ENCODE measurements around the gene HES3.

Gene HES3

DNA sequence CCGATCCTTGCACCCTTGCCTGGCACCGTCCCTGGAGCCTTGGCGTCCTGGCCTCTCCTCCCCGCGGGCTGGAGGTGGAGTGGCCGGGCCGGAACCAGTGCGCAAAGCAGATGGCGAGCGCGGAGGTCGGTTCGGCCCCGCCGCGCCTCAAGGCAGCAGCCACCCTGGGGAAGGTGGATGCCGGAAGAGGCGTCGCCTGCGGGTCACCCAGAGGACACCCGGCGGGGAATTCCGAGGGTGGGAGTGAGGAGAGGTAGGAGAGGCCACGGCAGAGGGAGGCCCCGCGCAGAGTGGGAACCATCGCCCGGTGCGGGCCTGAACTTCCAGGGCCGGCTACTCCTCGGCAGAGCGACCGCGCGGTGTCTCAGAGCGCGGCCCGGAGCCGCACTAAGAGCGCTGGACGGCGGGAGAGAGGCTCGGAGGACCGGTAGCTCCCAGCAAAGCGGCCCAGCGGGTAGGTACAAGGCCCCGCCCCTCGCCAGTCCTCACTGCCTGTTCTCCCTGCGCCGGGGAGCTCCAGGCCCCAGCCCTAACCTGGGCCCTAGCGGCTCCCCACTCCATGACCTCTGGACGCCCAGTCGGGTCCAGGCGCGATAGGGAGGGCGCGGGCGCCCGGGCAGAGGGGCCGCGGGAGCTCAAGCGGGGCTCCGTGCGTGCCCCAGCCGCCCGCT is 38.0 kb upstream of the HES3 start, which contains the start of gene RNF207:
Gene RNF207, plus strand, starts transcription at position 271 of the 671 bp plus-strand sequence. CDS start 417 bp downstream, outside the sequence.
- Histone ChIP-seq H3K27ac (ENCODE audit: low read length) (no peak within 1 kb of the TSS), H2AFZ (ENCODE audit: low read depth, low read length) (peak within 1 kb of the TSS; percentile 31; the same call in 1 of the 2 replicates), H3K9ac (ENCODE audit: low read length) (peak within 1 kb of the TSS; percentile 68)

DNA sequence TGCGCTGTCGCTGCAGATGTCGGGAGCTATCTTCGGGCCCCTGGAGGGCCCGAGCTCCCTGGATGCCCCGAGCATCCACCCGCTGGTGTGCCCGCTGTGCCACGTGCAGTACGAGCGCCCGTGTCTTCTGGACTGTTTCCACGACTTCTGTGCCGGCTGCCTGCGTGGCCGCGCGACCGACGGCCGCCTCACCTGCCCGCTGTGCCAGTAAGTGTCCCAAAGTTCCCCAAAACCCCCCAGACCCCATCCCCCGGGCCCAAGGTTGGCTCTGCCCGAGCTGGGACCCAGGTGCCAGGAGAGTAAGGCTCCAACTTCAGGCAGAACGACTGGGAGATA is 37.5 kb upstream of the HES3 start:
- H3K9ac ChIP-seq (ENCODE audit: low read length): peak overlapping the region; percentile 68
- peak overlapping the region; percentile 77 for H3K4me3 ChIP-seq (ENCODE audit: low read length)
- H3K9me3 ChIP-seq (ENCODE audit: insufficient read depth, low read length): no peaks in the 10 kb centered on the region
- no peaks in the 10 kb centered on the region for H4K20me1 ChIP-seq (ENCODE audit: insufficient read depth, low read length)
- no peaks in the 10 kb centered on the region for H3K4me1 ChIP-seq (ENCODE audit: low read length)
- no peak overlapping the region for H2AFZ ChIP-seq (ENCODE audit: low read depth, low read length)
- no peaks in the 10 kb centered on the region for H3K36me3 ChIP-seq (replicated peaks; ENCODE audit: low read depth, low read length)
- H3K27ac ChIP-seq (ENCODE audit: low read length): no peak overlapping the region
- H3K27me3 ChIP-seq (ENCODE audit: low read depth, low read length): no peaks in the 10 kb centered on the region
- TF ChIP-seq EZH2phosphoT487 (IDR thresholded peaks at IDR 0.05; ENCODE audit: low read depth) (no peak), CTCF (IDR thresholded peaks at IDR 0.05; ENCODE audit: low read depth, low read length) (no peak)
- H3K4me2 ChIP-seq (ENCODE audit: low read length): peak overlapping the region; percentile 68
- no peaks in the 10 kb centered on the region for H3K79me2 ChIP-seq (ENCODE audit: low read length)

More for the DNA sequence above, 38.0 kb upstream of the HES3 start, which contains the start of gene RNF207:
- no peaks in the 10 kb centered on the region for H3K36me3 ChIP-seq (replicated peaks; ENCODE audit: low read depth, low read length)
- no peaks in the 10 kb centered on the region for H4K20me1 ChIP-seq (ENCODE audit: insufficient read depth, low read length)
- no peaks in the 10 kb centered on the region for H3K4me1 ChIP-seq (ENCODE audit: low read length)
- peak within 1 kb of the TSS; percentile 68 for H3K4me2 ChIP-seq (ENCODE audit: low read length)
- H3K79me2 ChIP-seq (ENCODE audit: low read length): no peaks in the 10 kb centered on the region
- H3K27me3 ChIP-seq (ENCODE audit: low read depth, low read length): no peaks in the 10 kb centered on the region
- H3K4me3 ChIP-seq (ENCODE audit: low read length): peak within 1 kb of the TSS; percentile 77
- no peaks in the 10 kb centered on the region for H3K9me3 ChIP-seq (ENCODE audit: insufficient read depth, low read length)
- no peak for TF ChIP-seq EZH2phosphoT487 (IDR thresholded peaks at IDR 0.05; ENCODE audit: low read depth)
- TF ChIP-seq CTCF (IDR thresholded peaks at IDR 0.05; ENCODE audit: low read depth, low read length): no peak

DNA sequence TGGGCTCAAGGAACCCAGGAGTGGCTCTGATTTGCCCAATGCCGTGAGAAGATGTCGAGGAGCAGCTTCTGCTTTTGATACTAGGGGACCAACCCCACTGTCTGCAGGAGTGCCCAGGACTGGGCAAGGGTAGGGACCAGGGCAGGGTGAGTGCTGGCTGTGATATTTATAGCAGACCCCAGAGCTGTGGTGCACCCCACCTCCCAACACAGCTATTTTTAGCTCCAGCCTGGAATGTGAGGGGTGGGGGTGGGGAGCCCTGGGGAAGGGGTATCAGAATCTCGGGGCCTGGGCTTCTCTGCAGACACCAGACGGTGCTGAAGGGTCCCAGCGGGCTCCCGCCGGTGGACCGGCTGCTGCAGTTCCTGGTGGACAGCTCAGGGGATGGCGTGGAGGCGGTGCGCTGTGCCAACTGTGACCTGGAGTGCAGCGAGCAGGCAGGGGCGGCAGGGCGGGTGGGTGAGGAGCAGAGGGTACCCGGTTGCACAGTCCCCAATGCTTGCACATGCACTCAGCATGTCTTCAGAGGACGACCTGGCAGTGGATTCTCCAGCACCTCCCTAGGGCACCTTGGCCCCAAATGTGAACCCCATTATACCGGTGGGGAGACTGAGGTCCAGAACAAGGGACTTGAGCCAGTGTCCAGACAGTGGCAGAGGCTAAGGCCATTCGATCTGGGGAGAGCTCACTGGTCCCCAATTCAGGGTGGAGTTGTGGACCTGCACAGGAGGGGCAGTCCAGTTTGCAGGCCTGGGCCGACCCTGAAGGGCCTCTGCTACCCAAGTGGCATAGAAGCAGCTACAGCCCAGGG is 36.7 kb upstream of the HES3 start:
- H3K27ac ChIP-seq (ENCODE audit: low read length): no peak overlapping the region
- no peaks in the 10 kb centered on the region for H4K20me1 ChIP-seq (ENCODE audit: insufficient read depth, low read length)
- no peaks in the 10 kb centered on the region for H3K9me3 ChIP-seq (ENCODE audit: insufficient read depth, low read length)
- H3K79me2 ChIP-seq (ENCODE audit: low read length): no peaks in the 10 kb centered on the region
- no peak overlapping the region for H3K4me3 ChIP-seq (ENCODE audit: low read length)
- TF ChIP-seq EZH2phosphoT487 (IDR thresholded peaks at IDR 0.05; ENCODE audit: low read depth) (no peak), CTCF (IDR thresholded peaks at IDR 0.05; ENCODE audit: low read depth, low read length) (no peak)
- H3K27me3 ChIP-seq (ENCODE audit: low read depth, low read length): no peaks in the 10 kb centered on the region
- H3K36me3 ChIP-seq (replicated peaks; ENCODE audit: low read depth, low read length): no peaks in the 10 kb centered on the region
- H3K9ac ChIP-seq (ENCODE audit: low read length): no peak overlapping the region
- H3K4me1 ChIP-seq (ENCODE audit: low read length): peaks cover 2% of the 10 kb centered on the region
- H3K4me2 ChIP-seq (ENCODE audit: low read length): no peak overlapping the region
- no peak overlapping the region for H2AFZ ChIP-seq (ENCODE audit: low read depth, low read length)

DNA sequence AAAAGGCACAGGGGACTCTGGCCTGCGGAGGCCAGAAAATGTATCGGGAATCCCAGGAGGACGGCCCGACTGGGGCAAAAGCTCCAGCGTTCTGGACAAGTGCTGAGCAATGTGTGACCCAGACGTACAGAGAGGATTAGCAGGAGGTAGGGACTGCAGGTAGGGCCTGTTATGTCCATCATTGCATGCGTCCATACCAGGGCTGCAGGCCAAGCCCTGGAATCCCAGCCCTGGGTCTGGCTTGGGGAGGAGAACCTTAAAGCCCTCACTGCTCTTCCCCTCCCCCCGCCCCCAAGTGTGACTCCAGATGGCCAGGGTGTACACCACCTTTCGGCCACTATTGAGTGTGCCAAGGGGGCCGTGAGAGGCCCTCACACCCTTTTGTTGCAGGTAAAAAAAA is 36.1 kb upstream of the HES3 start:
- Histone ChIP-seq H3K9ac (ENCODE audit: low read length) (no peak overlapping the region), H4K20me1 (ENCODE audit: insufficient read depth, low read length) (no peaks in the 10 kb centered on the region), H3K27me3 (ENCODE audit: low read depth, low read length) (no peaks in the 10 kb centered on the region), H3K27ac (ENCODE audit: low read length) (no peak overlapping the region), H3K36me3 (replicated peaks; ENCODE audit: low read depth, low read length) (no peaks in the 10 kb centered on the region), H3K9me3 (ENCODE audit: insufficient read depth, low read length) (no peaks in the 10 kb centered on the region), H3K4me1 (ENCODE audit: low read length) (peaks cover 8% of the 10 kb centered on the region), H3K4me3 (ENCODE audit: low read length) (no peak overlapping the region), H3K79me2 (ENCODE audit: low read length) (no peaks in the 10 kb centered on the region), H3K4me2 (ENCODE audit: low read length) (no peak overlapping the region), H2AFZ (ENCODE audit: low read depth, low read length) (no peak overlapping the region)
- TF ChIP-seq CTCF (IDR thresholded peaks at IDR 0.05; ENCODE audit: low read depth, low read length): no peak
- no peak for TF ChIP-seq EZH2phosphoT487 (IDR thresholded peaks at IDR 0.05; ENCODE audit: low read depth)

Data from OCI-LY3 (cell line).